ENCODE results near the gene COL6A5. TPM values are rescaled to one million over a fixed set of nuclear protein-coding genes. Genes with fewer than 3 reads are reported as not detected.
A peak's percentile ranks its signal among the peaks of the same experiment; 100 is the strongest.

Gene COL6A5
- total RNA-seq, 1 experiment from 2014 or later = not detected

DNA sequence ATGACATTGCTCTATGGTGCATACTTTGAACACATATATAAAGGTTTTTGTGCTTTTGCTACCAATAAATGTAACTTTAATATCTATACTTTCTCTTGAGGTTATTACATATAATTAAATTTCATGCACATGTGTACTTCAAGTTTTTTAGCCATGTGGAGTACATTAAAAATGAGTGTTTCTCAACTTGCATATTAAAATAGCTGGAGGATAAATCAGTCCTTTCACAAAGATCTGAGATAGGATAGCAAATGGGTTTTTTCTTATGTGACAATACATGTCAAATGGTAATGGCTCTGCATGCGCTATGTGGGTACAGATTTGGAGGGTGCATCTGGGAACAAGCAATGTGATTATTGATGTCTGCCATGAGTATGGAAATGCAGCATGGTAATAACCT, 122.8 kb downstream of the COL6A5 start:
- DNase-seq = no peak
- POLR2A ChIA-PET (ENCODE audit: unreplicated experiment) = no interaction called here
- TF ChIP-seq, protein P1, sequence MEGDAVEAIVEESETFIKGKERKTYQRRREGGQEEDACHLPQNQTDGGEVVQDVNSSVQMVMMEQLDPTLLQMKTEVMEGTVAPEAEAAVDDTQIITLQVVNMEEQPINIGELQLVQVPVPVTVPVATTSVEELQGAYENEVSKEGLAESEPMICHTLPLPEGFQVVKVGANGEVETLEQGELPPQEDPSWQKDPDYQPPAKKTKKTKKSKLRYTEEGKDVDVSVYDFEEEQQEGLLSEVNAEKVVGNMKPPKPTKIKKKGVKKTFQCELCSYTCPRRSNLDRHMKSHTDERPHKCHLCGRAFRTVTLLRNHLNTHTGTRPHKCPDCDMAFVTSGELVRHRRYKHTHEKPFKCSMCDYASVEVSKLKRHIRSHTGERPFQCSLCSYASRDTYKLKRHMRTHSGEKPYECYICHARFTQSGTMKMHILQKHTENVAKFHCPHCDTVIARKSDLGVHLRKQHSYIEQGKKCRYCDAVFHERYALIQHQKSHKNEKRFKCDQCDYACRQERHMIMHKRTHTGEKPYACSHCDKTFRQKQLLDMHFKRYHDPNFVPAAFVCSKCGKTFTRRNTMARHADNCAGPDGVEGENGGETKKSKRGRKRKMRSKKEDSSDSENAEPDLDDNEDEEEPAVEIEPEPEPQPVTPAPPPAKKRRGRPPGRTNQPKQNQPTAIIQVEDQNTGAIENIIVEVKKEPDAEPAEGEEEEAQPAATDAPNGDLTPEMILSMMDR (conservative IDR thresholded peaks at IDR 0.05; ENCODE audit: low read depth, low read length) = no peak
- TF ChIP-seq EZH2phosphoT487 (IDR thresholded peaks at IDR 0.05; ENCODE audit: borderline replicate concordance, low read length) (no peak), EZH2 (IDR thresholded peaks at IDR 0.05; ENCODE audit: low read length, unreplicated experiment) (no peak)
- intact Hi-C loops (cut with micrococcal nuclease) = no loop called here
- BruUV-seq (replicated peaks) = no TSS peak
- H3K27me3 ChIP-seq (ENCODE audit: low read length) = peaks cover 15% of the 10 kb centered on the region
- CTCF ChIA-PET = no interaction called here
- H3K27ac ChIP-seq (ENCODE audit: low read length) = no peak overlapping the region
- H3K36me3 ChIP-seq (ENCODE audit: low read depth, low read length) = no peaks in the 10 kb centered on the region
- no peaks in the 10 kb centered on the region for H3K9me3 ChIP-seq (ENCODE audit: low read length)
- H2AFZ ChIP-seq (ENCODE audit: low read length) = no peak overlapping the region
- no peak overlapping the region for H3K4me2 ChIP-seq (ENCODE audit: low read length)
- no peaks in the 10 kb centered on the region for H3K9me2 ChIP-seq (replicated peaks; ENCODE audit: low read length)
- no peak overlapping the region for H3K4me3 ChIP-seq (ENCODE audit: low read length)
- H3K79me2 ChIP-seq (ENCODE audit: low read length) = no peaks in the 10 kb centered on the region
- H3F3A ChIP-seq (ENCODE audit: low read length, unreplicated experiment) = no peaks in the 10 kb centered on the region
- no peak overlapping the region for H3K9ac ChIP-seq (ENCODE audit: low read length)
- H4K20me1 ChIP-seq (ENCODE audit: low read length) = no peaks in the 10 kb centered on the region
- no peak for ATAC-seq
- H3K4me1 ChIP-seq (ENCODE audit: insufficient read depth, low read length) = no peaks in the 10 kb centered on the region

DNA sequence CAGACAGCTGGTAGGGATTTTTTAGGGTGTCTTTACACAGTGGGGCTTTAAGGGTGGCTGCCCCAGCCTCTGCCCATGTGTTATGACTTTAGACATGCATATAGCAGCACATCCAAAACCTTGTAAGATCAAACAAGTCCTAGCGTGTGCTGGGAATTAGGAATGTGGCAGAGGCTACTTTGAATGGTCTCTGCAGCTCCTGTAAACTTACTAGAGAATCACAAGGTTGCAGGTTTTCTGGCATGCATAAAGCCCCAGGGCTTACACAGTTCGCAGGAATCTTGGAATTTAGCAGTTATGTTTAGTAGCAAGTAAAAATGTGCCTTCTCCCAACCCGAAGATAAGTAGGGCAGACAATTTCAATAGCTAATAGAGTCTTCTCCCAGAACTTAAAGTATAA, 124.7 kb downstream of the COL6A5 start:
- H3K4me2 ChIP-seq (ENCODE audit: low read length) = no peak overlapping the region
- BruUV-seq (replicated peaks) = no TSS peak

DNA sequence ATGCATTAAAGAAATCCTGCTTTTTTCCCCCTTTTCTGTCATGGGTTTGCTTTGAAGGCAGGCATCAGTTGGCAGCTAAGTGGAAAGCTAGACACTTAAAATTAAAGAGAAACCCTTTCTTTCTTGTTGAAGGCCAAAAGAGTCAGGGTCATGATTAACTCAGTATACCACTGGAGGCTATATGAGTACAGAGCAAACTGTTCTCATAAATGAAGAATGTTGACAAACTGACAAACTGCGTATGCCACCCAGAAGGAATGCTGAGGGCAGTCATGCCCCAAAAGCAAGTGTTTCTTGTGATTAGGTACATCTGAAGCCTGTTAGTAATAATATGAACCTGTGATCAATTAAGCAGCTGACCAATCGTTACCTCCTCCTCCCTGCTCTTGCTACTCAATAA, 127.9 kb downstream of the COL6A5 start:
- no peak overlapping the region for H3K4me2 ChIP-seq (ENCODE audit: low read length)
- no peak overlapping the region for H3K27ac ChIP-seq (ENCODE audit: low read length)
- H3K9me2 ChIP-seq (replicated peaks; ENCODE audit: low read length) = no peaks in the 10 kb centered on the region
- DNase-seq = peak; percentile 6
- no peak for ATAC-seq
- no peaks in the 10 kb centered on the region for H3K4me1 ChIP-seq (ENCODE audit: insufficient read depth, low read length)
- no peaks in the 10 kb centered on the region for H3K9me3 ChIP-seq (ENCODE audit: low read length)
- no peaks in the 10 kb centered on the region for H3F3A ChIP-seq (ENCODE audit: low read length, unreplicated experiment)
- POLR2A ChIA-PET (ENCODE audit: unreplicated experiment) = no interaction called here
- no peak overlapping the region for H3K9ac ChIP-seq (ENCODE audit: low read length)
- H2AFZ ChIP-seq (ENCODE audit: low read length) = no peak overlapping the region
- no peaks in the 10 kb centered on the region for H3K79me2 ChIP-seq (ENCODE audit: low read length)
- H4K20me1 ChIP-seq (ENCODE audit: low read length) = no peaks in the 10 kb centered on the region
- peaks cover 15% of the 10 kb centered on the region for H3K27me3 ChIP-seq (ENCODE audit: low read length)
- intact Hi-C loops (cut with micrococcal nuclease) = no loop called here
- CTCF ChIA-PET = no interaction called here
- TF ChIP-seq, protein P1 (conservative IDR thresholded peaks at IDR 0.05; ENCODE audit: low read depth, low read length) = no peak
- TF ChIP-seq EZH2phosphoT487 (IDR thresholded peaks at IDR 0.05; ENCODE audit: borderline replicate concordance, low read length) = no peak
- BruUV-seq (replicated peaks) = no TSS peak
- no peaks in the 10 kb centered on the region for H3K36me3 ChIP-seq (ENCODE audit: low read depth, low read length)
- no peak overlapping the region for H3K4me3 ChIP-seq (ENCODE audit: low read length)

More for the DNA sequence above, 124.7 kb downstream of the COL6A5 start:
- CTCF ChIA-PET = no interaction called here
- intact Hi-C loops (cut with micrococcal nuclease) = no loop called here
- Histone ChIP-seq H3K9me2 (replicated peaks; ENCODE audit: low read length) (no peaks in the 10 kb centered on the region), H2AFZ (ENCODE audit: low read length) (no peak overlapping the region), H3K79me2 (ENCODE audit: low read length) (no peaks in the 10 kb centered on the region), H3K27ac (ENCODE audit: low read length) (no peak overlapping the region), H3K36me3 (ENCODE audit: low read depth, low read length) (no peaks in the 10 kb centered on the region), H3K4me1 (ENCODE audit: insufficient read depth, low read length) (no peaks in the 10 kb centered on the region), H3K9me3 (ENCODE audit: low read length) (no peaks in the 10 kb centered on the region), H3F3A (ENCODE audit: low read length, unreplicated experiment) (no peaks in the 10 kb centered on the region), H3K9ac (ENCODE audit: low read length) (no peak overlapping the region), H3K4me3 (ENCODE audit: low read length) (no peak overlapping the region), H3K27me3 (ENCODE audit: low read length) (peaks cover 15% of the 10 kb centered on the region), H4K20me1 (ENCODE audit: low read length) (no peaks in the 10 kb centered on the region)
- no peak for DNase-seq
- POLR2A ChIA-PET (ENCODE audit: unreplicated experiment) = no interaction called here
- ATAC-seq = no peak
- TF ChIP-seq EZH2 (IDR thresholded peaks at IDR 0.05; ENCODE audit: low read length, unreplicated experiment) = no peak
- TF ChIP-seq, protein P1 (conservative IDR thresholded peaks at IDR 0.05; ENCODE audit: low read depth, low read length) = no peak
- TF ChIP-seq EZH2phosphoT487 (IDR thresholded peaks at IDR 0.05; ENCODE audit: borderline replicate concordance, low read length) = no peak

All from PC-3 (cell line).